ENCODE data around the gene TNS3. TPM values are rescaled to one million over a fixed set of nuclear protein-coding genes. Genes with fewer than 3 reads are reported as not detected.

Gene TNS3
- total RNA-seq, 1 donor from 2014 or later = 89.8 TPM

- no peaks in the 10 kb centered on the region for H3K27me3 ChIP-seq
Observed at GRCh38 chr7:47406801-47407129, 175.1 kb downstream of the TNS3 start.

DNA sequence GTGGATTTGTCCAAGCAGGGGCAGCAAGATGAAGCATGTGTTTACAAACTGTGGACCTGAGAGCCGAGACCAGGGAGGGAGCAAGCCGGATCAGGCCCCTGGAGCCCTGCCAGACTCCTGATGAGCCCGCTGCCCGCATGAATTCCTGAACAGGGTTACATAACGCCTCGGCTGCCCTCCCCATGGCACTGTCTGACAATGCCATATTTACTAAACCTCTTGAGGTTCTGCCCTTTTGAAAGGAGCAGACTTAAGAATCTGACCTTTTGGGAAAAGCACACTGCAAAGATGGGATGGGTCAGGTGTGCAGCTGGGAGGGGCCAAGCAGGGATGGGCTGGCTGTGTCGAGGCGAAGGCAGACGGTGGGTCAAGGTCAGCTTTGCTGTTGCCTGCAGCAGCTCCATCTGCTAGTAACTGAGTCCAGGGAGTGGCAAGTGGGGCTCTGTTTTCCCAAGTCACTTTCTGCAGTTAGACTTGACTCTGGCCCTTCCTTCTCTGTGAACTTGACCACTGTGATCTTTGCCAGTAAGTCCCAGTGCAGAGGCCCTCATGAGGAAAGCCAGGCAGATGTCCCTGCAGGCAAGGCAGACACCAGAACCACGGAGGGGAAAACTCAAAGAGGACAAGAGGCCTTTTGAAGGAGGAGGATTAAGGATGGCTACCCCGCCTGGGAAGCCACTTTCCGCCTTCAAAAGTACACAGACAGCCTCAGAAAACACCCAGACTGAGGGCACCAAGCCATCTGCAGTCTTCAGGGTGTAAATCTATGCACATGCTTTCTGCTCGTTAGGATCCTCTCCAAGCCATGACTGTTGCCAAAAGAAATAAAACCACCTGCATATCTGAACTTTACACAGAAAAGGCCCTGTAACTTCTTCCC is 175.8 kb downstream of the TNS3 start:
- Histone ChIP-seq H3K9me3 (no peaks in the 10 kb centered on the region), H3K27ac (peak overlapping the region; percentile 66 to 75), H3K4me3 (peak overlapping the region in 1 of 2 donors; percentile 26), H3K4me1 (peaks cover 5 to 24% of the 10 kb centered on the region in 2 donors), H3K27me3 (no peaks in the 10 kb centered on the region), H3K36me3 (peaks cover 12 to 16% of the 10 kb centered on the region in 2 donors)
- no peak for TF ChIP-seq CTCF (IDR thresholded peaks at IDR 0.05)
- intact Hi-C loops (cut with DNase I) = no loop called here
- peak in 1 of 2 donors; percentile 88 for DNase-seq (ENCODE audit: low spot score in 2 of 2)

More at GRCh38 chr7:47406801-47407129, 175.1 kb downstream of the TNS3 start:
- intact Hi-C loops (cut with DNase I) = no loop called here
- TF ChIP-seq CTCF (IDR thresholded peaks at IDR 0.05) = no peak
- Histone ChIP-seq H3K9me3 (no peaks in the 10 kb centered on the region), H3K27ac (peak overlapping the region; percentile 66 to 75), H3K36me3 (peaks cover 15 to 22% of the 10 kb centered on the region in 2 donors), H3K4me3 (no peak overlapping the region), H3K4me1 (peaks cover 5 to 24% of the 10 kb centered on the region in 2 donors)
- peak in 1 of 2 donors; percentile 58 for DNase-seq (ENCODE audit: low spot score in 2 of 2)

GRCh38 chr7:47405286-47405904 is 176.5 kb downstream of the TNS3 start:
- Histone ChIP-seq H3K27ac (peak overlapping the region; percentile 66 to 75), H3K4me1 (peaks cover 5 to 24% of the 10 kb centered on the region in 2 donors), H3K27me3 (no peaks in the 10 kb centered on the region), H3K36me3 (peaks cover 7 to 20% of the 10 kb centered on the region in 2 donors), H3K4me3 (peak overlapping the region in 1 of 2 donors; percentile 26), H3K9me3 (no peaks in the 10 kb centered on the region)
- intact Hi-C loops (cut with DNase I) = no loop called here
- DNase-seq (ENCODE audit: low spot score in 2 of 2) = peak in 1 of 2 donors; percentile 28
- TF ChIP-seq CTCF (IDR thresholded peaks at IDR 0.05) = no peak

DNA sequence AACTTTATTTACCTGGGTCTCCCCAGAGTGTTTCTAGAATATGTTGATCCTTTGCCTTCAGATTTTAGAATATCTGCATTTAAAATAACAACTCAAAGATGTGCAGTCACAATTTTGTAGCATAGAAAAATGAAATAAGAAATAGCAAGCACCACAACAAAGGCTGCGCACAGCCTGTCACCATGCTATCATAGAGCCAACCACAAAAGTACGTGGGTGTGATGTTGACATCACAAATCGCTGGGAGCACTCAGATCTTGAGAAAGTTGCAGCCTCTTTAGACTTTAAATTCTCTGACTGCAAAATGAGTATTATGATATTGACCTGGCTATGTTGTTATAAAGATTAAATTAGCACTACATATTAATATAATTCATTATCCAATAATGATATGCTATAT is 177.9 kb downstream of the TNS3 start:
- H3K9me3 ChIP-seq = no peaks in the 10 kb centered on the region
- intact Hi-C loops (cut with DNase I) = no loop called here
- H3K27ac ChIP-seq = peak overlapping the region in 1 of 2 donors; percentile 75
- DNase-seq (ENCODE audit: low spot score in 2 of 2) = no peak
- H3K4me3 ChIP-seq = no peak overlapping the region
- no peaks in the 10 kb centered on the region for H3K27me3 ChIP-seq
- TF ChIP-seq CTCF (IDR thresholded peaks at IDR 0.05) = no peak
- H3K4me1 ChIP-seq = peaks cover 5 to 24% of the 10 kb centered on the region in 2 donors
- peaks cover 3 to 20% of the 10 kb centered on the region in 2 donors for H3K36me3 ChIP-seq

GRCh38 chr7:47402941-47403866 is 178.7 kb downstream of the TNS3 start:
- DNase-seq (ENCODE audit: low spot score in 2 of 2) = peak in 1 of 2 donors; percentile 48
- intact Hi-C loops (cut with DNase I) = no loop called here
- H3K4me3 ChIP-seq = no peak overlapping the region

More at GRCh38 chr7:47402941-47403866, 178.7 kb downstream of the TNS3 start:
- Histone ChIP-seq H3K9me3 (no peaks in the 10 kb centered on the region), H3K36me3 (peaks cover 3 to 15% of the 10 kb centered on the region in 2 donors), H3K4me1 (peaks cover 5 to 24% of the 10 kb centered on the region in 2 donors), H3K27ac (no peak overlapping the region), H3K27me3 (no peaks in the 10 kb centered on the region)
- no peak for TF ChIP-seq CTCF (IDR thresholded peaks at IDR 0.05)

Measured in ascending aorta (tissue), 2 donors.